Vagina (tissue), 2 donors: ENCODE data around the gene SYP.

Experiments
- CTCF ChIP-seq, 3 experiments: fragments of 450-650 bp in 2 of 3; fragments of 200-600 bp in 1 of 3; sonication (generic) in 1 of 3; IDR thresholded peaks; one replicate each; pipeline ENCODE4 v1.5.1; 2017 to 2019; ENCODE audit warnings: antibody characterized with exemption in 3 of 3, mild to moderate bottlenecking in 2 of 3, moderate library complexity in 2 of 3
- POLR2AphosphoS5 ChIP-seq, 2 donors: sonication (generic); formaldehyde crosslinking; IDR thresholded peaks; one replicate each; pipeline ENCODE4 v1.9.0; 2017; ENCODE audit warnings: antibody characterized with exemption in 2 of 2, mild to moderate bottlenecking in 2 of 2, low read depth in 1 of 2; ENCODE audit not compliant: insufficient read depth in 1 of 2

GRCh38 chrX:49242545-49243066, 42.6 kb upstream of the SYP start:
- TF ChIP-seq CTCF (IDR thresholded peaks at IDR 0.05): no peak
- no peak for TF ChIP-seq POLR2AphosphoS5 (IDR thresholded peaks at IDR 0.05; ENCODE audit: insufficient read depth in 1 of 2, low read depth in 1 of 2)
